HG03520 (cell line): Measurements from ENCODE around the gene POLN.
"Not testable (repeated sequence)": the region's sequence is repeated elsewhere in the genome, so short reads cannot be mapped to it uniquely, and the experiment has no call there.

Source experiments
- ATAC-seq: cut with Tn5 transposase; IDR thresholded peaks from one replicate; pipeline ENCODE4 v1.9.1; 2021; ENCODE audit warnings: mild to moderate bottlenecking, moderate library complexity; ENCODE audit not compliant: unreplicated experiment

POLN gene

DNA sequence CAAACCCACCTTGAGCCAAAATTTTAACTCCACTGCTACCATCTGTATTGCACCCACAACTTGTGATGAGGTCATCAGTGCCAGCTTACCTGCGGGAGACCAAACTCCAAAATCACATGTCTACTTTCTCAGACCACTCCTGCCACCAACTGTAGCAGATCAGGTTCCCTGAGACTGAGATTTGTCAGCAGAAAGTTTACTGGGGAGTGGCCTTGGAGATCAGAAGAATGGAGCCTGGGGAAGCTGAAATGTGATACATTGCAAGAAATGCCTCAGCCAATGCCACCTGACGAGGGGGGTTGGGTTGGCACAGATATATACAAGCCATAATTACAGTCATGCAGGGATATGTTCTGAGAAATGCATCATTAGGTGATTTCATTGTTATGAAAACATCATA lies 19.1 kb downstream of the POLN start:
- ATAC-seq, result no peak

DNA sequence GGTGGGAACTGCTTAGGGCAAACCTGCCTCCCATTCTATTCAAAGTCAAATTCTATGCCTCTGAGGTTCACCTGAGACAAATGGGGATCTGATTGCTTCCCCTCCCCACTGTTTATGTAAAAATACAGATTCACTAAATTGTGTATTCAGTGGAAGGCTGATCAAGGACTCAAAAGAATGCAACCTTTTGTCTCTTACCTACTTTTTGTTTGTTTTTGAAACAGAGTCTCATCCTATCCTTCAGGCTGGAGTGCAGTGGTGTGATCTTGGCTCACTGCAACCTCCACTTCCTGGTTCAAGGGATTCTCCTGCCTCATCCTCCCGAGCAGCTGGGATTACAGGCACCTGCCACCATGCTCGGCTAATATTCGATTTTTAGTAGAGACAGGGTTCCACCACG lies 20.5 kb downstream of the POLN start:
- not testable (repeated sequence) for ATAC-seq

DNA sequence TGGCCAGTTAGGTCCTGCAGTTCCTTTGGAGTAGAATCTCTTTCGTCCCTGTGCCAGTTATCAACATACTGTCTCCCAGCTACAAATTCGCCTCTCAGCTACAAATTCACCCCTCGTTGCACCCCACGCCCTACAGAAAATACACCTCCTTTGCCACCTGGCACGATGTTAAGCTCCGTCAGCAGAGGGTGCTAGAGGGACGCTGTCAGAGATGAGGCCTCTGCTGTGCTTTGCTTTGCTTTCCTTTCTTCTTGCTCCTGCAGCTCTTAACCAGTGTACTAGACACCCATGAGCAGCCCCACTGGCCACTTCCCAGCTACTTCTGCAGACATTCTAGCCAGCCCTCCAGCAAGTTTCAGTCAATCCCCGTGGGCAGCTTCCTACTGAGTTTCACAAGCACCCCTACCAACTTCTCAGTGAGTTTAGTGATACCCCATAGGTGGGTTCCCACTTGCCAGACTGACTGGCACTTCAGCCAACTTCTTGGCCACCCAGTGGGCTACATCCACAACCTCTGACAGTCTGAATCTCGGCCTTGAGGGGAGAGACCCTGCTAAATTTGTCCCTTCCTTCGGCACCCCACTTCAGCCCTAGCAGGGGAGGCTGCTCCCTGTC lies 21.8 kb downstream of the POLN start:
- ATAC-seq, result no peak

DNA sequence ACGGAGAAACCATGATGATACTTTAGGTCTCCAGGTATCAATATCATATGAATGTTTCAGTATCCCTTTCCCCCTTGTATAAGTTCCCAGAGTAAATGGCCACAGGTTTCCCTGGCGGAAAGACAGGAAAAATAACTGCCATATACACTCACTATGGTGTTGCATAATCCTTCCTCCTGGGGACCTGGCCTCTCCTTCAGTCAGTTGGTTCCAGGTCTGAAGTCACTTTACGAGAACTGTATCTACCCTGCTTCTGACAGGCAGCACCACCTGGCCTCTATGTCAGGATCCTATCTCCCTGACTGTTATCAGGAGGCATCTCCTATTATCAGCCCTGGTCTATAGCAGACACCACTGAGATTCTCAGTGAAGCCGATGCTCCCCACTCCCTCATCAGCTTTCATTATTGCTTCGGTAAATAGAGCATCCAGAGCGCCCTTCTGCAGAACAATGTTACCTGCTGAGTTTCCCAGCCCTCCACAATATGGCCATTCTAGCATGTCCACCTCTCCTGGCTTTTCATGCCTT lies 22.6 kb downstream of the POLN start:
- ATAC-seq, result no peak

DNA sequence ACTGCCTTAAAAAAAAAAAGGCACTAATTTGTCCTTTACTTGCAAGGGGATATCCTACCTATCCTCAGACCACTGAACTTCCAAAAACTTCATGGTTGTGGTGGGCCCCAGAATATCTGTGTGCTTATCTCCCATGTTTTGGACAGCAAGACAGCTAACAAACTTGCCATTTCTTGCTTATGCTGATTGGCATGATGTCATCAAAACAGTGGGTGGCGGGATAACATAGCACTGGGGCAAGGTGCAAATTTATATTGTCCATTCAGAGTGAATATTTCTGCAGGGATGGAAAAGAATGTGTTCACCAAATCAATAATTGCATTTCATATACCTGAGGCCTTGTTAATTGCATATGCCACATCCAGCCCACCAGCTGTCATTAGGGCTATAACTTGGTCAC lies 23.5 kb downstream of the POLN start:
- ATAC-seq, result no peak

DNA sequence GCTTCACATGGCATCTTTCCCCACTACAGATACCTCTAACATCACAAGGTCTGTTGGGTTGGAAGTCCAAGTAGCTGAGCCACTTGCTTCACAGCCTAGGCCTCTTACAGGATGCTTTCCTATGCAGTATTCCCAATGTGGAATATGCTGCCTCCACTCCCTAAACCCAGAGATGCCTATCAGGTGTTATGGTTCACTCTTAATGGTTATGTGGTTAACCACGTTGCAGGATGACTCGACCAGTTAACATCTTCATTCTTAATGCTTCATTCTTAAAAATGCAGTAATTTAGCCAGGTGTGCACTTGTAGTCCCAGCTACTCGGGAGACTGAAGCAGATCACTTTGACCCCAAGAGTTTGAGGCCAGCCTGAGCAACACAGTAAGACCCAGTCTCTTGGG lies 24.2 kb downstream of the POLN start:
- no peak for ATAC-seq

DNA sequence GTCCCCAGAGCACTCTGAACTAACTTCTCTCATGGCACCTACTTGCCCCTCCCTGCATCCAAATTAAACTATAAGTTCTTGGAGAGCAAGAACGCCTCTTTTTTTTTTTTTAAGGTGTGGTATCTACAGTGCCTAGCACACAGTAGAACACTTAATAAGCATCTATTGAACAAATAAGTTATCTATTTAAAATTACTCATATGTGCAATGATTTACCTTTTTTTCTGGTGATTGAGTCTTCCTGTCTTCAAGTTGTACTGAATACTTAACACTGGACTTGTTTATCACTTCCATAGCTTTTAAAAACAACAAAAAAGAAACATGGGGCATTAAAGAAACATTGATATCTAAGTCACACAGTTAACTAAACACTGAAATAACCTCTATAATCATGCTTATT lies 29.1 kb downstream of the POLN start:
- ATAC-seq, result no peak

DNA sequence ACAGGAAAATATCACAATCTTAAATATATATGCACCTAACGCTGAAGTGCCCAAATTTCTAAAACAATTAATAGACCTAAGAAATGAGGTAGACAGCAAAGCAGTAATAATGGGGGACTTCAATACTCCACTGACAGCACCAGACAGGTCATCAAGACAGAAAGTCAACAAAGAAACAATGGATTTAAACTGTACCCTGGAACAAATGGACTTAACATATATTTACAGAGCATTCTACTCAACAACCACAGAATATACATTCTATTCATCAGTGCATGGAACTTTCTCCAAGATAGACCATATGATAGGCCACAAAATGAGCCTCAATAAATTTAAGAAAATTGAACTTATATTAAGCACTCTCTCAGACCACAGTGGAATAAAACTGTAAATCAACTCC lies 39.1 kb downstream of the POLN start:
- ATAC-seq, result not testable (repeated sequence)

DNA sequence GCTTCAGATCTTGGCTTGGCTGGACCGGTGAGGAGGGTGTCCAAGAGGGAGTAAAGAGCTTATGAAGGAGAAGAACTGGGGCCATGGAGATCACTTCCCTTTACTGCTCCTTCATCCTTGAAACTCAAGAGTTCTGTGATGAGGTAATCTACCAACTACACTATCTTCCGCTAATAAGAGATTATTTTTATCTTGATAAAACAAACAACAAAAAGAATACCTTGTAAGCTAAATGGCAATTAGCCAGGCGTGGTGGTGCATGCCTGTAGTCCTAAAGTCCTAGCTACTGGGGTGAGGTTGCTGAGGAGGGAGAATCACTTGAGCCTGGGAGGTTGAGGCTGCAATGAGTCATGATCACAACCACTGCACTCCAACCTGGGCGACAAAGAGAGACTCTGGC lies 47.4 kb downstream of the POLN start:
- ATAC-seq, result no peak

DNA sequence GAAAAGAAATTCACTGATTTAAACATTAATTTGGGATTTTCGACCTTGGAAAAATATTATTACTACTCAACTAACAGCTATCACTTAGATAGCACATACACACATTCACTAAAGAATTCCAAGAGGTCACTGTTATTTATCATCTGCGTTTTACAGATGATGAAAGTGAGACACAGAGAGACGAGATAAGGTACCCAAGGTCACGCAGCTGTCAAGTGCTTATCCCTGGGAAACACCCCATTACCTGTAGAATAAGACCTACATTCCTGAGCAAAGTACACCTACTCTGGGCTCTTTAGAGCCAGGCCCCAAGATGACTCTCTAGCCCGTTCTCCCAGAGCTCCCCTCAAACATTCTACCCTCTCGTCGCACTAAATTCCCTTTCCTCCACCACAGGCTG lies 48.6 kb downstream of the POLN start:
- no peak for ATAC-seq

DNA sequence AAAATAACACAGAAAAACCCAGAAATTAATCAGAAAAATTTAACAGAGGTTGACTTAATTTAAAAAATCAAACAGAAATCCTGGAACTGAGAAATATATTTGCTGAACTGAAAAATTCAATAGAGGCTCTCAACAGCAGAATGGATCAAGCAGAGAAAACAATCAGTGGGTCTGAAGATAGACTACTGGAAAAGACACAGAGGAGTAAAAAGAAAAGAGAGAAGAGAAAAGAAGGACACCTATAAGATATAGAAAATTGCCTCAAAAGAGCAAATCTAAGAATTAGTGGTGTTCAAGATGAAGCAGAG lies 55.1 kb downstream of the POLN start:
- ATAC-seq, result no peak

DNA sequence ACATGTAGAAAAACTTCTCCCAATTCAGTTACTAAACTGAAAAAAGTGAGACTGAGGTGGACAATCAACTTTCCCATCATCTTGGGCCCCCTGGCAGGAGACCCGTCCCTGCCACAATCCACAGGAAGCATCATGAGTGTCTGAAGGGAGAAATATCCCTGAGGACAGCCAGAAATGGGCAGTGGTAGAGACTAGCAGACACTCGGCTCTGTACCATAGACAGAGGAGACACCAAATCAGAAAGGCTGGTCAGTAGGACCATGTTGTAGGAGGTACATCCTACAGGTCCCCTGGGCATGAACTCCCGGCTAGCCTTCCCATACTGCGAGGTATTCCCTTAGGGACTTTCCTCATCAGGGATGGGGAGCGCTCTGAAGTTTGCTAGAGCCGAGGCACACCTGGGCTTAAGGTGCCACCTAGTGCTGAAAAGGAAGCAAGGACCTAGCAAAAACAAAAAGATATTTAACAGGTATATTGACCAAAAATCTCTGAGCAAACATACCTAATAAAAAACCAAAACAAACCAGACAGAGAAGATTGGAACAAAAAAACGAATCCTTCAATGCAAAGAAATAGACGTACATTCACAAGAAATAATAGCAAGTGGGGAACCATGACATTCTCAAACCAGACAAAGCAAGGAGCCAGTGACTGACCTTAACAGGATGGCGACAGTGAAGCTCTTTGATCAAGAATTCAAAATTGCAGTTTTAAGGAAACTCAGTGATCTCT lies 55.6 kb downstream of the POLN start:
- no peak for ATAC-seq

DNA sequence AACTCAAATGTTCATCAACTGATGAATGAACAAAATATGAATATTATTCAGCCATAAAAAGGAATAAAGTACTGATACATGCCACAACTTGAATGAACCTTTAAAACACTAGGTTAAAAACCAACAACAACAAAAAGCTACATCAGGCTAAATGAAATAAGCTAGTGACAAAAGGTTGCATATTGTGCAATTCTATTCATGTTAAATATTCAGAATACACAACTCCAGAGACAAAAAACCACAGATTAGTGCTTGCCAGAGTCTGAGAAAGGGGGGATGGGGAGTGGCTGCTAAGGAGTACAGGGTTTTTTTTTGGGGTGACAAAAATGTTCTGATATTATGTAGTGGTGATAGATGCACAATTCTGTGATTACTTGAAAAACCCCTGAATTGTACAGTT lies 58.5 kb downstream of the POLN start:
- ATAC-seq, result no peak

DNA sequence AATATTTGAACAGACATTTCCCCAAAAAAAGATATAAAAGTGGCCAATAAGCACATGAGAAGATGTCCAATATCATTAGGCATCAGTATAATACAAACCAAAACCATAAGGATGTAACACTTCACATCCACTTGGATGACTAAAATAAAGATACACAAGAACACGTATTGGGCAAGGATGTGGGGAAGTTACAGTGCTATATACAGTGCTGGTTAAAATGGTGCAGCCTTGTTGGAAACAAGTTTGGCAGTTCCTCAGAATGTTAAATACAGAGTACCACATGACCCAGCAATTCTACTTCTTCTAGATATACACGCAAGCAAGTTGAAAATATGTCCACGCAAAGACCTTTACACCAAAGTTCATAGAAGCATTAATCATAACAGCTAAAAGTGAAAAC lies 58.9 kb downstream of the POLN start:
- ATAC-seq, result no peak

DNA sequence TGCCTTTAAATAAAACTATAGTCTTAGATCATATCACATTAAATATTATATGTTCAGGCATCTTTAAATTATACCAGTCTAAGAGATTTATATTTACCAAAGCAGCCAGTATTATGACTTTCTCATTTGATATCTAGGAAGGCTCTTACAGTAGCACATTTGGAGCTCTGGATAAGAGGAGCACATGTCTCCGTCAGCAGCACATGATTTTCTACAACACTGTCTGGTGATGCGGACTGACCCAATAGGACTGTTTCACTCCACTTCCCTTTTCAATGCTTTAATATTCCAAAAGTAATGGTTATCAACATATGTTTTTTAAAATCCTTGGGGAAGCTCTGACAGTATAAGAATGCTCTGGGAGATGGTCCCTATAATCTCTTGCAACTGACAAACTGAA lies 61.5 kb downstream of the POLN start:
- no peak for ATAC-seq

DNA sequence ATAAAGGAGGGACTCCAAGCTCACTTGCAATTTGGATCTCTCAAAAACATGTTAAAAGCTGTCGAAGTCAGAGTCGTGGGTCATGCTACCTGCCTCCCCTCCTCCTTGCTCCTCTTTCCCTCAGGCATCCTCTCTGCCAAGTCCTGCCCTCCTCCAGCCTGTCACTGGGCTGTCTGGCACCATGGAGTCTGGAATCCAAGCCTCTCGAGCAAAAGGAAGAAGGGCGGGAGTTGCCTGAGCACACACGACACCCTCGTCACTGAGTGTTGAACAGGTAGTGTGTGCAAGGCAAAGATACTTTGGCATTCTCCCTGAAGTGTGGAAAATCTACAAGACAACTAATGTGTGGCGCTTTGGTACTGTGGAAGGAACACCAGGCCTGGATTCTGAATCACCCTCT lies 62.2 kb downstream of the POLN start:
- no peak for ATAC-seq

DNA sequence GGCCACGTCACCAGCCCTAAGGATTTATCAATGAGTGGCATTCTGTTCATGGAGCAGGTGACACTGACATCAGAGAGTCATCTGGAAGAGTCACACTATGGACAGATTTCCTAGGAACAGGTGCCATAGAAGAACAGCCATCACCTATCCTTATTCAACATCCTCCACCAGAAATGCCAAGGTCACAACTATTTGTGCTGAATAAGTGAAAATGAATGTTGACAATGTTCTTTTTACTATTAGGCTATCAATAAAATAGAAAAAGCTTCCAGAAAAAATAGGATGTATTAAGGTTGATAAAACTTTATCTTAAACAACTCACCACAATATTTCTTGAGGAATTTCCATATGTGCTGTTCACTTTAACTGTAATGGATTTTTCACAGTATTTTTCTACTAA lies 62.9 kb downstream of the POLN start:
- ATAC-seq, result no peak

DNA sequence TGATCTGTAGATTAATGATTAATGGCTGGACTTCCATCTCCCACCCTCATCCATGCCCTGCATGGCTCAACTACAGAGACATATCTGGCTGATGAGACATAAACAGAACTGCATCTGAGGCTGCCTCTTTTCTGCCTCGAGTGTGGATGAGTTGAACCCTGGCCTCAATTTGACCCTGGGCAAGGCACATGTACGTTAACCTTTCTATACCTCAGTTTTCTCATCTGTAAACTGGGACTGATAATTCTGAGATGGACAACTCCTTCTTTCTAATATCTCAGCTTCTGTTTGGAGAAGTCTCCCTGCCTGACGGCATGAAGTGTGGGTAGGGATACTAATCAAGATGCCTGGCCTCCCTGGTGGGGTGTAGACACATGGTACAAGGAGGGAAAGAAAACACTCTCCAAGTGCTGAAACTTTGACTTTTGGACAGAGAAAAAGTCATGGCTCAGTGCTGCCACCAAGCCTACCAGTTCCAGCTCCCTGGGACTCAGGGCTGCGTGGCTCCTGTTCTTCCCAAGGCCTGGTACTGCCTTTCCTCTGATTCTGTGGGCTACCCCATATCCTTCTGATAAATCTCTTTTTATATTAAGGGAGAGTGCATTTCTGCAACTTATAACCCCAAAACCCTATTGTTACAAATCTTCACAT lies 64.4 kb downstream of the POLN start:
- no peak for ATAC-seq

DNA sequence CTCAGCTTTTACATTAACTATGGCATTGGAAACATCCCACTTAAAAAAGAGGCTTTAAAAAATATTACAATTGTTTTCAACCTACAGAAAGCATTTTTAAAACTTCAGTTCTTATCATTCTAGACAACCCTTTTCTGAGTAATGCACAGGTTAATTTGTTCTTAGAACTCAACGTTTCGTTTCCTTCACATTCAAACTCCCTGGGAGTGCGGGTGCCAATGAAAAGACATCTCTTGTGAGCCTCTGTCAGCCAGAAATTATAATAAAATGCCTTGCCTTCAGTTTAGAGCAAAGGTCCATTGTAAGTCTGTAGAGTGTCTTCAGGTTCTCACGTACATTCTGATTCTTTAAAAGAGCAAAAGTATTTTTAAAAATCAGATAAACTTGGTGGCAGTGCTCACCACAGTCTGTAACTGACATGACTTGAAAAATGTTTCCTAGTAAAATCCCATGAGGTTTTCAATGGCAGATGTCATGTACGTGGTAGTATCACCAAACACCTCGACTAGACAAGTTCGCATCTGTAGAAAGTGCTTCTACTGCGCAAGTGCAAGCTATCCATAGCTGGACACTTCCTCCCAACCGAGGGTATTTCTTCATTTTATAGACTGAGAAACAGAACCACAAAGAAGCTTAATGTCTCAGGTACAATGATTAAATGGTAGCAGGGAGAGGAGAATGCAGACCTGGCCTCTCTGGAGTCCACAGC lies 65.8 kb downstream of the POLN start:
- ATAC-seq, result no peak

DNA sequence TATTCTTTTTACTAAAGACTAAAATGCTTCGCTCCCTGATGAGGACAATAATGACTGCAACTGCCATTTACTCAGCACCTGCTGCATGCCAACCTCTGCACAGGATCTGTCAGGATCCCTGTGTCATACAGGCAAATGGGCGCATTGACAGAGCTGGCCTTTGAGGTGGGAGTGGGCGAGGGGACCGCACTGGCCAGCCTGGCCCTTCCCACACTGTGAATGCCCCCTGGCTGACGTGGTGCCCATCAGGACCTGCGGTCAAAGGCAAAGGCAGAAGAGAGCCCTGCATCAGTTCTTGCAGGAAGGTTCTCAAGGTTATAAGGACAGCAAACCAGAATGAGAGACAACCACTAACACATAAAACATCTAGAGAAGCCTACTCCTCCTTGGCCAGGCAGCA lies 67.9 kb downstream of the POLN start:
- no peak for ATAC-seq

DNA sequence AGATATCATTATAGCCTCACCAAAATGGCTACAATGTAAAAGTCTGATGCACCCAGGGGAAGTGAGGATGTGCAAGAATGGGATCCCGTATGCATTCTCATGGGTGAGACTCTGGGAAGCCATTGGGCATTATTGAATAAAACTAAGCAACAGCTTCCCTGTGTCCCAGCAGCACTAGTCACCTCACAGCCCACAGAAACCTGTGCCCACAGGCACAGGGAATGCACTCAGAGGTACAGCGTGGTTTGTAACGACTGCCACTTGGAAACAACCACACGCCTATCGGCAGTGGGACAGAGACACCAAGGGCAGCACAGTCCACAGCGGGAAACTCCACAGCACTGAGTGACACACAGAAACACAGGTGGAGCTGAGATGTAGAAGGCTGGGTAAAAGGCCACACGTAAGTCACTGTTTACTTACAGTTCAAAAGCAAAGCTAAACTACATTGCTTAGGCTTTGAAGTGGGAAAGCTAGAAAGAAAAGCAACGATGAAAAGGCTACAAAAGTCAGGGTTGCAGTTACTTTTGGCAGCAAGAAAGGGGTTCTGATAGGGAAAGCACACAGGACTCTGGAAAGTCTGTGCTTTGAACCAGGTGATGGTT lies 69.2 kb downstream of the POLN start:
- ATAC-seq, result no peak
